Sigmoid colon (tissue), 7 donors: ENCODE measurements around the gene DXO. TPM values are rescaled to one million over a fixed set of nuclear protein-coding genes. Genes with fewer than 3 reads are reported as not detected.
"Not testable (repeated sequence)": the region's sequence is repeated elsewhere in the genome, so short reads cannot be mapped to it uniquely, and the experiment has no call there.

ENCODE experiments used
- DNase-seq: peaks from one replicate; pipeline ENCODE4 v3.0.0-alpha.2; 2019
- H3K27ac ChIP-seq, 4 donors: fragments of 200-600 bp; sonication (generic); one replicate each; pipeline ENCODE4 v1.5.1; 2016 to 2019; ENCODE audit warnings: mild to moderate bottlenecking in 1 of 4
- H3K27me3 ChIP-seq, 3 donors: fragments of 200-600 bp; sonication (generic); one replicate each; pipeline ENCODE4 v1.5.1; 2019; ENCODE audit warnings: mild to moderate bottlenecking in 1 of 3
- H3K36me3 ChIP-seq, 4 donors: fragments of 200-600 bp; sonication (generic); one replicate each; pipeline ENCODE4 v1.5.1; 2016 to 2019
- H3K4me1 ChIP-seq, 4 donors: fragments of 200-600 bp; sonication (generic); one replicate each; pipeline ENCODE4 v1.5.1; 2017 to 2019
- H3K4me3 ChIP-seq, 4 donors: fragments of 200-600 bp; sonication (generic); one replicate each; pipeline ENCODE4 v1.5.1; 2017 to 2019; ENCODE audit warnings: mild to moderate bottlenecking in 2 of 4, moderate library complexity in 1 of 4
- H3K9me3 ChIP-seq, 4 donors: fragments of 200-600 bp in 3 of 4; sonication (generic) in 3 of 4; one replicate each; pipeline versions ENCODE4 v1.5.1 to v1.6.1; 2013 to 2019
- WGBS, 2 donors: extraction: QIAGEN DNeasy Blood & Tissue Kit; methylation state at CpG; one replicate each; pipeline ENCODE4 v1.1.7; 2013; 5-methylcytosine and 5-hydroxymethylcytosine counted together
- intact Hi-C: fragments of 100-400 bp; cut with DNase I; formaldehyde crosslinking; loops from one replicate; pipeline ENCODE4 v1.15.1; 2023
- polyA plus RNA-seq, 3 donors: library from polyadenylated mRNA; stranded (reverse); fragments of 200-250 nt; gene quantifications; one replicate each; pipeline ENCODE4 v1.2.3, GENCODE V29; 2013
- total RNA-seq, 4 donors: library from RNA; depleted of rRNA; stranded (reverse); fragments of >200 nt; gene quantifications; one replicate each; pipeline ENCODE4 v1.1.0, GENCODE V29; 2016
- donor health status: healthy with polysubstance abuse.
- donor health status: Bipolar disorder and iron deficiency.
- donor health status: healthy.

The DXO gene
- total and polyA plus RNA-seq, 7 donors = 8.4 to 22.7 (median 15.1) TPM

GRCh38 chr6:32004864-32005537 is 33.1 kb upstream of the DXO start:
- H3K27ac ChIP-seq, H3K36me3 ChIP-seq, H3K9me3 ChIP-seq, DNase-seq, H3K27me3 ChIP-seq, H3K4me3 ChIP-seq, H3K4me1 ChIP-seq, intact Hi-C loops: not testable (repeated sequence)
- 66 to 71% methylated on average over 9 of the region's 13 CpGs for WGBS, 2 donors

GRCh38 chr6:32004393-32004792 is 32.5 kb upstream of the DXO start:
- DNase-seq, H3K27me3 ChIP-seq, H3K36me3 ChIP-seq, H3K27ac ChIP-seq, H3K9me3 ChIP-seq, H3K4me1 ChIP-seq, intact Hi-C loops, H3K4me3 ChIP-seq: not testable (repeated sequence)
- 72 to 89% methylated on average over 4 of the region's 4 CpGs for WGBS, 2 donors

GRCh38 chr6:32003301-32003700 is 31.4 kb upstream of the DXO start:
- H3K4me3 ChIP-seq, H3K27ac ChIP-seq, H3K27me3 ChIP-seq, H3K9me3 ChIP-seq, intact Hi-C loops, H3K4me1 ChIP-seq, DNase-seq, H3K36me3 ChIP-seq: not testable (repeated sequence)
- whole genome bisulfite sequencing, 2 donors = no CpG with 5 or more reads among the region's 7 CpGs

- H3K4me3 ChIP-seq, intact Hi-C loops, H3K36me3 ChIP-seq, H3K27ac ChIP-seq, H3K27me3 ChIP-seq, H3K9me3 ChIP-seq, H3K4me1 ChIP-seq, DNase-seq: not testable (repeated sequence)
- no CpG with 5 or more reads among the region's 15 CpGs for WGBS, 2 donors
Measured at GRCh38 chr6:32002546-32003268, 30.8 kb upstream of the DXO start.

- H3K9me3 ChIP-seq = not testable (repeated sequence)
- WGBS, 2 donors = 92 to 94% methylated on average over 6 of the region's 6 CpGs
Measured at GRCh38 chr6:31996385-31996784, 24.4 kb upstream of the DXO start.

GRCh38 chr6:31994421-31994820 is 22.5 kb upstream of the DXO start:
- H3K4me1 ChIP-seq, H3K27ac ChIP-seq, H3K36me3 ChIP-seq, H3K27me3 ChIP-seq, H3K4me3 ChIP-seq, intact Hi-C loops, H3K9me3 ChIP-seq: not testable (repeated sequence)
- DNase-seq = peak; percentile 40
- 94 to 97% methylated on average over 9 to 10 of the region's 14 CpGs for WGBS, 2 donors

More at GRCh38 chr6:31996385-31996784, 24.4 kb upstream of the DXO start:
- H3K4me3 ChIP-seq, H3K36me3 ChIP-seq, H3K27me3 ChIP-seq, intact Hi-C loops, H3K4me1 ChIP-seq, H3K27ac ChIP-seq: not testable (repeated sequence)
- DNase-seq = peak; percentile 53

- no CpG with 5 or more reads among the region's 10 CpGs for WGBS, 2 donors
Measured at GRCh38 chr6:31989363-31989762, 17.4 kb upstream of the DXO start.

GRCh38 chr6:31981744-31982143 is 9.8 kb upstream of the DXO start, which contains the start of gene C4A:
C4A (plus strand) TSS chr6:31982057; CDS start chr6:31982108, 51 bp downstream.
- H3K36me3 ChIP-seq = peaks cover 0 to 11% (median 9%) of the 10 kb centered on the region in 4 donors
- WGBS, 2 donors = no CpG with 5 or more reads among the region's 7 CpGs
- H3K27ac ChIP-seq, H3K9me3 ChIP-seq, intact Hi-C loops, DNase-seq, H3K4me1 ChIP-seq, H3K4me3 ChIP-seq, H3K27me3 ChIP-seq: not testable (repeated sequence)

More at GRCh38 chr6:31989363-31989762, 17.4 kb upstream of the DXO start:
- H3K27ac ChIP-seq, DNase-seq, H3K36me3 ChIP-seq, H3K4me3 ChIP-seq, intact Hi-C loops, H3K4me1 ChIP-seq, H3K9me3 ChIP-seq, H3K27me3 ChIP-seq: not testable (repeated sequence)

- H3K4me3 ChIP-seq, H3K4me1 ChIP-seq, H3K27me3 ChIP-seq, H3K9me3 ChIP-seq, H3K27ac ChIP-seq, intact Hi-C loops, DNase-seq: not testable (repeated sequence)
- H3K36me3 ChIP-seq = peaks cover 0 to 11% (median 9%) of the 10 kb centered on the region in 4 donors
- no CpG with 5 or more reads among the region's 5 CpGs for WGBS, 2 donors
Measured at GRCh38 chr6:31980998-31981397, 9.1 kb upstream of the DXO start.

GRCh38 chr6:31980195-31980876 is 8.4 kb upstream of the DXO start:
- peak; percentile 39 for DNase-seq
- intact Hi-C loops, H3K4me1 ChIP-seq, H3K4me3 ChIP-seq, H3K9me3 ChIP-seq, H3K27me3 ChIP-seq, H3K27ac ChIP-seq: not testable (repeated sequence)
- peaks cover 0 to 11% (median 9%) of the 10 kb centered on the region in 4 donors for H3K36me3 ChIP-seq
- 92 to 95% methylated on average over 13 of the region's 13 CpGs for WGBS, 2 donors
